Measurements from ENCODE around the gene CD47.

CD47 gene

DNA sequence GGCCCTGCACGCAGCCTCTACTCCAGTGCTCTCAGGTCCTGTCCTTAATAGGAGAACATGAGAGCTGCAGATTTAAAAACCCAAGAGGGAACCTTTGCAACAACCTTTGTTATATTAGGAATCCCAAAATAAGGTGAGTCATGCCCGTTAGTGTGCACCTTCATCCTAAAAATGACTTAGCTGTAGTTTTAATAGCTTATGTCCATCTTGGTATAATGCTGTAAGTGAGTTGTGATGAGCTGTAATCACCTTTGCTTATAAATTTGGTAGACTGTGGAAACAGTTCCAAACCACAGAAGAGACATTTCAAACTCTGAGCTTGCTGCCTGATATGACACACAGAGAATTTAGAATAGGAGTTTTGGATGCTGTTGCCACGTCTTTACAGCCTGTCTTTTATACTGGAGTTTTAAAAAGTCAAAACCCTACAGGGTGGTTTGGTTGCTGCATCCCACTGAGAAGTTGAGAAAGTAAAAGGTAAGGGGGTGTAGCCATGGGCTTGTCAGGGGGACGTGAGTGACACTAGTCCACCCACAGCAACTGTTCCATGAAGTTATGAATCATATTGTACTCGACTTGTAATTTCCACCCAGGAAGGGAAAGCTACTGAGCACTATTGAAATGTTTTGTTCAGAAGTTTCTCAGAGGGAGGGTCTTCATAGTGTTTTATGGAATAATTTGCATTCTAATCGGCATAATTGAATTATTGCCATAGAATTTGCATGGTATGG lies 27.4 kb upstream of the CD47 start:
- no peak for DNase-seq (ENCODE audit: insufficient read length, low spot score)
- FAIRE-seq = no peak

DNA sequence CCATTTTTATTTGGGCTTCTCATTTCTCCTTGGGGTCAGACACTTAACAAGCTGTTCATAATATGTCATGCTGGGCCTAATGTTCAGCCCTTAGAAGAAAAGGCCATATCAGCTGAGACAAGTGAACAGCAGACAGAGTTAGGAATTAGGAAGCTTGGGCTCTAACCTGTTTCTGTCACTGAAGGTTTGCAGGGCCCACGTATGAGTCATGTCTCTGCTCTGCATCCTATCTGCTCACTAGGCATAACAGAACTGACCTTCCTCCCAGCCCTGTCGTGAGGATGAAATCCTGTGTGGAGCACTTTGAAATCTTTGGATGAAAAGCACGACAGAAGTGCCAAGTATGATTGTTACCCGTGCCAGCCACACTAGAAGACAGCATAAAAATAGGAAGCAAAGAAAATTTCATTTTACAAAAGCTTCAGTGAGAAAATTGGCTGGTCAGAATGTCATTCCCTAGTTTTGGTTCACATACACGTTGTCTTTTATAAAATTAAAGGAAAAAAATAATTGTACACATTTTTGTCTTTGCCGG lies 26.5 kb upstream of the CD47 start:
- FAIRE-seq (peak; percentile 59), DNase-seq (ENCODE audit: insufficient read length, low spot score) (no peak)

DNA sequence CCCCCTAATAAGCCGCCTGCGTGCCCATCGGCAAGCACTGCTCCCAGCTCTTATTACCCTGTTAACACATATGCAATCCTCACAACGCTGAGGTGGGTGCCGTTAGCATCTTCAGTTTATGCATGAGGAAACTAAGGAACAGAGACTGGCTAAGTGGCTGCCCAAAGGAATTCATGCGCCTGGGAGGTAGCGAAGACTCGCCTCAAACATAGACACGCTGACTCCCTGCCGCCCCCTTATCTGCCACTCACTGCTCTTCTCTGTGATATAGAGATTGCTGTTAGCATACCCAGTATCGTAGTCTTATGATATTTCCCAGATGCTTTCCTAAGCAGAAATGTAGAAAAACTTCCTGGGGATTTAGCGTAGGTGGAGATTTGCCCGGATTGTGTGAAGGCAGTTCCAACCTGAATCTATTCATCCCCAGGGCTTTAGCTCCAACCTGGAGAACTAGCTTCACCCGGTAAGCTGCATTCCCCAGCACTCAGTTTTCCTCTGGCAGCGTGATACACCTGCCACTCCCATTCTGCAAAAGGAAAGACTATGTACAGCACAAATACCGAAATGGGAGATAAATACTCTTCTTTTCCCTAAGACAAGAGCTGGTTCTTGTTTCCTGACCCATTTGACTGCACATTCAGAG lies 23.7 kb upstream of the CD47 start:
- DNase-seq (ENCODE audit: insufficient read length, low spot score) (no peak), FAIRE-seq (no peak)

DNA sequence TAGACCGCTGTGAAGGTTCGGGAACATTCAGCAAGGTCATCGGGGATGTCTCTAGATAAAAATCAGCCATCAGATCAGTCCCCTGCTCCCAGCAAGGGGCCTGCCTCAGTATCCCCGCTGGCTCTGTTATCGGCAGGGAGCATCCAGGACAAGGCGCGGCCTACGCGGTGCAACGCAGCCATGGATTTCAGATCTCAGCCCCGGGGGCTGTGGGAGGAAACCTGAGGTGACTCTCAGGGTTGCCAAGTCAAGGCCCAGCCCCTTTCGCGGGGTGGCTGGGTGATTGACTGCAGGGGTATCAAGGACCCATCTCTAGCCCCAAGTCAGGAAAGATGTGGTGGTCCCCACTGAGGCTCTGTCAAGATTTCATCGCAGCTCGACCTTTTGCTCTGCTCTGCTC lies 23.1 kb upstream of the CD47 start:
- DNase-seq (ENCODE audit: insufficient read length, low spot score) (no peak), FAIRE-seq (no peak)

GRCh38 chr3:108110934-108111333 lies 20.1 kb upstream of the CD47 start:
- no peak for FAIRE-seq

GRCh38 chr3:108108416-108108815 lies 17.6 kb upstream of the CD47 start:
- FAIRE-seq (no peak), DNase-seq (ENCODE audit: insufficient read length, low spot score) (no peak)

More at GRCh38 chr3:108110934-108111333, 20.1 kb upstream of the CD47 start:
- DNase-seq (ENCODE audit: insufficient read length, low spot score) = no peak

DNA sequence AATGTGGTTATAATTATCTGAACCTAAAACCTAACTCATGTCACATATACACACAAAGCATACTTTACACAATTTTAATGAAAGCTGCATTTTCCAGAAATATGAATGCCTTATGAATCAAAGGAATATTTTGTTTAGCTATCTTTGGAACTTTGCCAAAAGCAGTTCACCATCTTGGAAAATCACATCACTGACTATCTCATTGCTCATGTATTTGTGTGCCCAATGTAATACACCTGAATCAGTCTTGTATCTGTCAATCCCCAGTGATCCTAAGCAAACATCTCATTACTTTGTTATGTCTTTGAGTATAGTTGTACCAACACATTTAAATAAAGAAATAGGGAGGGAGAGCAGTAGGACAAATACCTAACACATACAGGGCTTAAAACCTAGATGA lies 15.6 kb upstream of the CD47 start:
- FAIRE-seq (no peak), DNase-seq (ENCODE audit: insufficient read length, low spot score) (no peak)

GRCh38 chr3:108106031-108106430 lies 15.2 kb upstream of the CD47 start:
- FAIRE-seq (no peak), DNase-seq (ENCODE audit: insufficient read length, low spot score) (no peak)

- DNase-seq (ENCODE audit: insufficient read length, low spot score) (no peak), FAIRE-seq (no peak)
Measured at GRCh38 chr3:108103886-108104797, 13.3 kb upstream of the CD47 start.

GRCh38 chr3:108103040-108103751 lies 12.4 kb upstream of the CD47 start:
- FAIRE-seq (no peak), DNase-seq (ENCODE audit: insufficient read length, low spot score) (no peak)

DNA sequence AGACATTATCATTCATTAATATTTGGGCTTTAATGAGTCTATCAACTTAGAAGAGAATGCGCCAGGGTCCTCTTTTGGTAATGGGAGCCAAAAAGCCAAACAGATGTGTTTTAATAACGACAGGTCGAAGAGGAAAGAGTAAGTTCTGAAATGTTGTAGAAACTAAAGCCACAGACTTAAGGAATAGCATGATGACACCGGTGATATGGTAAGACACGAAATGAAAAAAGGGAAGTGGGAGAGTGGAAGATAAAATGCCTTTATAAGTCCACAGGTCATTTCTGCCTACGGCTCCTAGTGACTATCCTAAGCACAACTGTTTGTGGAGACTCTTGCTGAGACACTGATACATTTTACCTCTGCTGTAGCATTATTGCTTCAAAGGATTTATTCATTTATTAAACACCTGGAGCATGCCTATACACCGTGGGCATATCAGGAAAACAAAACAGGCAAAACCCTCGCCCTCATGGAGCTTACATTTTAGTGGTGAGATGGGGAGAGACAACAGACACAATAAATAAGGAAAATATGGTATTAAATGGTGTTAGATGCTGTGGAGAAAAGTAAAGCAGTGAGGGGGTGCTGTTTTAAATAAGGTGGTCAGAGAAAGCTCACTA lies 11.7 kb upstream of the CD47 start:
- peak; percentile 85 for FAIRE-seq

GRCh38 chr3:108100906-108101660 lies 10.3 kb upstream of the CD47 start:
- peak; percentile 97 for FAIRE-seq

More for the DNA sequence above, 11.7 kb upstream of the CD47 start:
- DNase-seq (ENCODE audit: insufficient read length, low spot score) = no peak

GRCh38 chr3:108099679-108100428 lies 9.0 kb upstream of the CD47 start:
- peak; percentile 92 for FAIRE-seq

More at GRCh38 chr3:108100906-108101660, 10.3 kb upstream of the CD47 start:
- DNase-seq (ENCODE audit: insufficient read length, low spot score) = no peak

GRCh38 chr3:108099244-108099643 lies 8.4 kb upstream of the CD47 start:
- FAIRE-seq = peak; percentile 56
- no peak for DNase-seq (ENCODE audit: insufficient read length, low spot score)

More at GRCh38 chr3:108099679-108100428, 9.0 kb upstream of the CD47 start:
- DNase-seq (ENCODE audit: insufficient read length, low spot score) = no peak

GRCh38 chr3:108098003-108098370 lies 7.2 kb upstream of the CD47 start:
- FAIRE-seq (no peak), DNase-seq (ENCODE audit: insufficient read length, low spot score) (no peak)

DNA sequence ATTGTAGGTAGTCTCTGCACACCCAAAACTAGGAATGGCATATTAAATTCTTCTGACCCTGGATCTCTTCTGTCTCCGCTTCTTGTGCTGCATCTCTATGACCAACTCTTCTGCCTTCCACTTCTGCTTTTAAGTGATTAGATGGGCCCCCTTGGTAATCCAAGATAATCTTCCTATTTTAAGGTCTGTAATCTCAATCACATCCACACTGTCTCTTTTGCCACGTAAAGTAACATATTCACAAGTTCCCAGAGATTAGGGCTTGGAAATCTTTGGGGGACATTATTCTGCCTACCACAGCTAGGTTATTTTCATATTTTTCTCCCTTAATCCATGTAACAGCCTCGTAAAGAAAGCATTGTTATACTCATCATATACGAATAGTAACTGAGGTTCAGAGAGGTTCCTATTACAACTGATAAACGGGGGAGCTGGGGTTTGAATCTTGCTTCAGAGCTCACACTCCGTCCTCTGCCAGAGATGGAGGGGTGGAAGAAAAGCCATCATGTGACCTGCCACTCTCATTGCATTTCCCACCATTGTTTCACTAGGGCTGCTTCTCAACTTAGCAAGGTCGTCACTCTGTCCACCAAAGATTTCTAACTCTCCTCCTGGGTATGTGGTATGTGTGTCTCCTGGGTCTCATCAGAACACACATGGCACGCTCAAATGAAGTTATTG lies 6.6 kb upstream of the CD47 start:
- DNase-seq (ENCODE audit: insufficient read length, low spot score) (no peak), FAIRE-seq (no peak)

DNA sequence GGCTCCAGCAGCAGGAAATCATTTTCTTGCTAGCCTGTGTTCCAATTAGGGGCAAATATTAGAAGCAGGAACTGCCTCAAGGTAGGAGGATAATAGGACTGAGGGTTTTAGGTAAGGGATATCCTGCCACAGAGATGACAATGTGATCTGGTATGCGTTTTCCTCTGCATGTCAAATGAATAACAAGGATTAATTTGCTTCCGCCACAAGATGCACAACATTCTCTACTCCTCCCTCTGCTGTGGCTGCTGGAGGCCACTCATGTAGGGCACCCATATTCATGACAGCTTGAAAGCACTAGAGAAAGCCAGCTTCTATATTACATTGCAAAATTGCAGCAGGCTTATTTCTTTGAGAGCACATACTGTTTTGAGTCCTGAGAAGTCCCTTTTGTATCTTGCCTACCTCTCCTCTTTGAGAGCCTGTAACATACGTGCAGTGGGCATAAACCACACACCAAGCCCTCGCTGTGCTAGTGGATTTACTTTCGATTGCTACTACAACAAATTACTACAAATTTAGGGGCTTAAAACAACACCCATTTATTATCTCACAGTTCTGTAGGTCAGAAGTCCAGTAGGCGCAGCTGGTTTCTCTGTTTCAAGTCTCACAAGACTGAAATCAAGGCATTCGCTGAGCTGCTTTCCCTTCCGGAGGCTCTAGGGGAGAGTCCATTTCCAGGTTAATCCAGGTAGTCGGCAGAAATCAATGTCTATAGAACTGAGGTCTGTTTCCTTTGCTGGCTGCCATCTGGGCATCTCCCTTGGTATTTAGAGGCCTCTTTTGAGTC lies 5.9 kb upstream of the CD47 start:
- FAIRE-seq (no peak), DNase-seq (ENCODE audit: insufficient read length, low spot score) (no peak)
